Stimulated activated CD4-positive, alpha-beta T cell treated with anti-CD3 and anti-CD28 coated beads, Interleukin-2, amount 100 ng/mL, for 48 hours (primary cell): ENCODE measurements around the gene LRRC23.
"Not testable (repeated sequence)": the region's sequence is repeated elsewhere in the genome, so short reads cannot be mapped to it uniquely, and the experiment has no call there.

ENCODE experiments used
- DNase-seq, 2 donors: peaks; one replicate each; pipeline ENCODE4 v3.0.0-alpha.2; 2020

The LRRC23 gene, protein sequence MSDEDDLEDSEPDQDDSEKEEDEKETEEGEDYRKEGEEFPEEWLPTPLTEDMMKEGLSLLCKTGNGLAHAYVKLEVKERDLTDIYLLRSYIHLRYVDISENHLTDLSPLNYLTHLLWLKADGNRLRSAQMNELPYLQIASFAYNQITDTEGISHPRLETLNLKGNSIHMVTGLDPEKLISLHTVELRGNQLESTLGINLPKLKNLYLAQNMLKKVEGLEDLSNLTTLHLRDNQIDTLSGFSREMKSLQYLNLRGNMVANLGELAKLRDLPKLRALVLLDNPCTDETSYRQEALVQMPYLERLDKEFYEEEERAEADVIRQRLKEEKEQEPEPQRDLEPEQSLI

DNA sequence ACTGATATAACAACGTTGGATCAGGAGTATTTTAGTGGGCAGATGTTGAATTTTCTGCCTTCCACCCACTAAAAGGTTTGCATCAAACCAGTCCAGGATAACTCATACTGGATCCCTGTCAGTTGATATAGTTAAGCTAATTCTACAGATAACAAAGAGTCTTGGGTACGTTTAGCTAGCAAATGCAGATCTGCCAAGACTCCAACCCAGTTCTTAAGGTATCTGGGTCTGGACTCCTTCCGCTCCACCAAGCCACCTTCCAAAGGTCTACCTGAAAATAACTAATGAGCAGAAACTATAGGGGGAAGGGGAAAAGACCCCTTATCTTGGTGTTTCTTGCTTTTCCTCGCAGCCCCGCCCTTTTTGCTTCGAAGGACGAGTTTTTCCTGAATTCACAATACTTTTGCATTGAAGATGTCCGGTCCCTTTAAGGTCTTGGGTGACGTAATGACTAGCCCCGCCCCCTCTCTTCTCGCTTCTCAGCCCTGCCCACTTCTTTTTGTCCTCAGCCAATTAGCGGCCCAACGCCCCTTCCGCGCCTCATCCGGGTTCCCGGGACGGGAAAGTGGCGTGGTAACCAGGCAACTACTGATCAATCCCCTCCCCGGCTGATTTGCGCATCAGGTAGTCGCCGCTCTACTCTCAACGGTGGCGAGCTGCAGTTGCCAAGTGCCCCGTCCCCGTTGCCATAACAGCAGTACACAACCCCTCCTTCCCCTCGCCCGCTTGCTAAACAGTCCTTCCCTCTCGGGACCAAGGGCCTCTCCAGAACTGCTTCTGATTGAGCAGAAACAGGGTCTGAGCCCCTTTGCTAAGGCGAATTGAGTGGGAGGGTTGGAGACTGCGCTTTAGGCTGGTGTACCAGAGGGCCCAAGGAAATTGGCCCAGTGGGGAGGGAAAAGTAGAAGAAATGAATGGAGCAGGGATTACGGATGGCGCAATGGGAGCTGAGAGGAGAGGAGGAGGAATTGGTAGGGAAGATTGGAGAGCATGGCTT is at the start of gene LRRC23:
Gene LRRC23 (plus strand): TSS at position 543 of the 997 bp plus-strand sequence. CDS start 812 bp downstream, outside the sequence.
- DNase-seq, result peak; percentile 97

DNA sequence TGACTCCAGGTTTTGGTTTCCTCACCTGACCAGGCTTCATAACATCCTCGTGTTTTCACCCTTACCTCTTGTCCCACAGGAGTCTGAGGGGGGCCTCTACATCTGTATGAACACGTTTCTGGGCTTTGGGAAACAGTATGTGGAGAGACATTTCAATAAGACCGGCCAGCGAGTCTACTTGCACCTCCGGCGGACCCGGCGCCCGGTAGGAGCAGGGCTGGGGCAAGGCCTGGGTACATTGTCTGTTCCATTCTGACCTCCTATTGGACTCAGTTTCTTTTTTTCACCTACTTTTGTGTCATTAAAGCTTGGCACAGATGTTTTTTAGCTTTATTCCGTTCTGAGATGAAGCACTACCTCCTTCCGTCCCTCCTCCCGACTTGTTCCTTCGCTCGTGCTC is 49.3 kb upstream of the LRRC23 start:
- DNase-seq, result no peak

DNA sequence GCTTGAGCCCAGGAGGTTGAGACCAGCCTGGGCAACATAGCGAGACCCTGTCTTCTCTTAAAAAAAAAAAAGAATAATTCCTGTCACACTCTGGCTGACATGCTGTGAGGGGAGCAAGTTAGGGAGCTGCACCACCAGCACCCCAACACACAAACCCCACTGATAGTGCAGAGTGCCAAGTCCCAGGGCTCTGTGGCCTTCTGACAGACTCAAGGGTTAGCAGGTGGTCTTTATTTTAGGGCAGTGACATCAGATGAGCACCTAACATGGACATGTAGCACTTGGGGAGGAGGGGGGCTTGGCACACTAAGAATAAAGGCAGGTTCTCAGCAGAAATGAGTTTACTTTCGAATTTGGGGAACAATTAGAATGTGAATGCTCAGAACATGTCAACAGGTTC is 45.8 kb upstream of the LRRC23 start:
- no peak for DNase-seq

DNA sequence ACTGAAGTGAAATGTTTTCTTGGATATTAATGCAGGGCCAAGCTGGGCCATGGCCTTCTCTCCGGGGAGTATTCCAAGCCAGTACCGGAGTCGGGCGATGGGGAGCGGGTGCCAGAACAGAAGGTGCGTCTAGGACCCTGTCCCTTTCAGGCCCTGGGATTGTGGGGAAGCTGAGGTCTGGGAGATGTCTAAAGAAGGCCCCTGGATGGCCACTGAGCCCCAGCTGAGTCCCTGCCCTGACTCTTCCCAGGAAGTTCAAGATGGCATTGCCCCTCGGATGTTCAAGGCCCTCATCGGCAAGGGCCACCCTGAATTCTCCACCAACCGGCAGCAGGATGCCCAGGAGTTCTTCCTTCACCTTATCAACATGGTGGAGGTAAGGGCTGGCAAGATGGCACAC is 44.5 kb upstream of the LRRC23 start:
- DNase-seq, result no peak

DNA sequence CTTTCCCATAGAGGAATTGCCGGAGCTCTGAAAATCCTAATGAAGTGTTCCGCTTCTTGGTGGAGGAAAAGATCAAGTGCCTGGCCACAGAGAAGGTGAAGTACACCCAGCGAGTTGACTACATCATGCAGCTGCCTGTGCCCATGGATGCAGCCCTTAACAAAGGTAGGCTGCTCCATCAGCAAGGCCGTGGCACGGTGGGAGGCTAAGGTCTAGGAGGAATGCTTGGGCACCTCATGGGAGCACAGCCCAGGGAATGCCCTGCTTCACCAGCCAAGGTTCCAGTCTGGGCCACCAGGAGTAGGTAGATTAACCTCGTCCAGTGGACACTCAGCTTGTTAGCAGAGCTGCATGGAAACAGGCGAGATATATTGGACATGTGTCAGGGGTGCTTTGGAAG is 43.7 kb upstream of the LRRC23 start:
- DNase-seq, result no peak

DNA sequence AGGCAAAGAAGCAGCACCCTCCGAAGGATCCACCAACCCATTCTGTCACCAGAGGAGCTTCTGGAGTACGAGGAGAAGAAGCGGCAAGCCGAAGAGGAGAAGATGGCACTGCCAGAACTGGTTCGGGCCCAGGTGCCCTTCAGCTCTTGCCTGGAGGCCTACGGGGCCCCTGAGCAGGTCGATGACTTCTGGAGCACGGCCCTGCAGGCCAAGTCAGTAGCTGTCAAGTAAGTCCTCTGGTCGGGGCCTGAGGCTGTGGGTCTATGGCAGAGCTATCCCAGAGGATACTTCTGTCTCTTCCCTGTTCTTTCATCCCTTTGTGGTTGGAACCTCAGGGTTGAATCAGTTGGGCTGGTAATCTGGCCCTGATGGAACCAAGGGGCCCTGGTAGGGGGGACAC is 43.2 kb upstream of the LRRC23 start:
- no peak for DNase-seq

DNA sequence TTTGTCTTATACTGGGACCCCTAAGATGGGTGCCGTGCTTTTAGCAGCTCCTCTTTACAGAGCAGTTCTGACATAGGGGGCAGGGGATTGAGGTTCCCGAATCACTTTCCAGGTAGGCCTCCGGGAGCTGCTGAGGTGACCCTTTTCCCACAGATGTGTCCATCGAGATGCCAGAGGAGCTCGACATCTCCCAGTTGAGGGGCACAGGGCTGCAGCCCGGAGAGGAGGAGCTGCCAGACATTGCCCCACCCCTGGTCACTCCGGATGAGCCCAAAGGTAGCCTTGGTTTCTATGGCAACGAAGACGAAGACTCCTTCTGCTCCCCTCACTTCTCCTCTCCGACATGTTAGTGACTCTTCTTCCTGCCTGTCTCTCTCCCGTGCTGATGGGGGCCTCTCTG is 41.6 kb upstream of the LRRC23 start:
- DNase-seq, result no peak

DNA sequence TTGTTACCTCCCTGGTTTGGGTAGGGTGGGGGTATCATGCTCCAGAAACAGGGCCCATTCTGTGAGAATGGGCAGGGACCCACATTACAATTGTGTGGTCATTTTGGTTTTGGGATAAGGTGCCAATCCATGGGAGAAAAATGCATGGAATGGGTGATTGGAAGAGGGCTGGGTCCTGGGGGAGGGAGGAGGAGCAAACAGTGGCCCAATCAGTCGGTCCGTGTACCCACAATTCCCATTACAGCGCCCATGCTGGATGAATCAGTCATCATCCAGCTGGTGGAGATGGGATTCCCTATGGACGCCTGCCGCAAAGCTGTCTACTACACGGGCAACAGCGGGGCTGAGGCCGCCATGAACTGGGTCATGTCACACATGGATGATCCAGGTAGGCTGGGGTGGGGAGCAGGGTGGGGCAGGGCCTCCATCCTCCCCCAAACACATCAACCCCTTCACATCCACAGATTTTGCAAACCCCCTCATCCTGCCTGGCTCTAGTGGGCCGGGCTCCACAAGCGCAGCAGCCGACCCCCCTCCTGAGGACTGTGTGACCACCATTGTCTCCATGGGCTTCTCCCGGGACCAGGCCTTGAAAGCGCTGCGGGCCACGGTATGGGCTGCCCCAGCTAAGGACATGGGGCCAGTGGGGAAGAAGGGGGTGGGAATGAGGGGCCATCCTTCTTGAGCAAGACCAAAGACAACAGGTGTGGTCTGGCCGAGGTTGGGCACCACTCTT is 40.9 kb upstream of the LRRC23 start:
- no peak for DNase-seq

DNA sequence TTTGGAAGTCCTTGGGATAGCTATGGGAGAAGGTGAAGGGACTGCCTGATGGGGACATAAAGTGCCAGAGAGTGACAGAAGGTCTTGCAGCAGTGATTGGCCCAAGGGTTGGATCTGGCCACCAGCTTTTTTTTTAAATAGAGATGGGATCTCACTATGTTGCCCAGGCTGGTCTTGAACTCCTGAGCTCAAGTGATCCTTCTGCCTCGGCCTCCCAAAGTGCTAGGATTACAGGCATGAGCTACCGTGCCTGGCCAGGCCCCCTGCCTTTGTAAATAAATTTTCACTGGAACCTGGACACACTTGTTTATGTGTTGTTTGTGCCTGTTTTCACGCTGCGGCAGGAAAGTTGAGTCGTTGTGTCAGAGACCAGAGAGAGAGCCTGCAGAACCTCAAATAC is 39.3 kb upstream of the LRRC23 start:
- not testable (repeated sequence) for DNase-seq

DNA sequence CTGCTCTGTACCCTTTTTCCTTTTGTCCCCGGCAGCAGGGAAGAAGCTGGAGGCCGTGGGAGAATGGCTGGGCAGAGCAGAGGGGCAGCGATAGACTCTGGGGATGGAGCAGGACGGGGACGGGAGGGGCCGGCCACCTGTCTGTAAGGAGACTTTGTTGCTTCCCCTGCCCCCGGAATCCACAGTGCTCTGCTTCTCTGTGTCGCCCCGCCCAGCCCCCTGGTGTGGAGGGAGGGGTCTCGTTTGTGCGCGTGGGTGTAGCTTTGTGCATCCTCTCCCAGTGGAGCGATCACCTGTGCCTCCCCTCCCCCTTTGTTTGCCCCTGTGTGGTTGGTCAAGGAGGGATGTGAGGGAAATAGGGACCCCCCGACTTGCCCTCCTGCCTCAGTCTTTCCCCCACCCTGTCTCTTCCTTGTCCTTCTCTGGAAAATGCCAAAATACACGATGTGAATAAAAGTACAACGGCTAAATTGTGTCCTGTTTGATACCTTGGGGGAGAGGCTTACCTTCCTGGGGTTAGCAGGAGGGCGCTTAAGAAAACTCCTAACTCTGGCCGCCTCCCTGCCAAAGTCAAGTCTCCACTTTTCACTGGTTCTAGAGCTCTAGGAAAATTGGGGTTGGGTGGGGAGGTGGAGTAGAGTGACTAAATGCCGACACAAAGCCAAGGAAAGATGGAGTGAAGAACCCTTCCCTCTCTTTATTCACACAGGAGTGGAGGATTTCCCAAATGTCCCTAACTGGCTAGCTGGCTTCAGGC is 38.3 kb upstream of the LRRC23 start:
- DNase-seq, result no peak

DNA sequence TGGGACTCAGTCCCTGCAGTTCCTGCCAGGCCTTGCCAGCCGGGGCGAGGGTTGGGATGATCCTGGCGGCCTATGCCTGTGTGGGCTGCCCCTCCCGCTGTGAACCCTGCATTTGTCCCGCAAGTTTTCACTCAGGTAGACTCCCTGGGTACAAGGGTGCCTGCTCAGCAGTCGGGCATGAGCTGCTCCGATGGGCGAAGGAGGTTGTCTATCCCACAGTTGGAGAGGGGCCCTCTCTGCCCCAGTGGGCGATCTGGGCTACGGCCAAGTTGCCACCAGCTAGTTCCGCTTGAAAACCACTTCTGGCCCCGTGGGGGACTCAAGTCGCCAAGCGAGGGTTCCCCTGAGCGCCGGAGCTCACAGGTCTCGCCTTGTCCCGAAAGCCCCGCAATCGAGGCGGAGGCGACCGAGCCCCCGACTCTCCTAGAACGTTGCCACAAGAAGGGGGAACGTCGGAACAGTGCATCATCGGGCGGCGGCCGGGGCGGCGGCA is 37.7 kb upstream of the LRRC23 start:
- no peak for DNase-seq

DNA sequence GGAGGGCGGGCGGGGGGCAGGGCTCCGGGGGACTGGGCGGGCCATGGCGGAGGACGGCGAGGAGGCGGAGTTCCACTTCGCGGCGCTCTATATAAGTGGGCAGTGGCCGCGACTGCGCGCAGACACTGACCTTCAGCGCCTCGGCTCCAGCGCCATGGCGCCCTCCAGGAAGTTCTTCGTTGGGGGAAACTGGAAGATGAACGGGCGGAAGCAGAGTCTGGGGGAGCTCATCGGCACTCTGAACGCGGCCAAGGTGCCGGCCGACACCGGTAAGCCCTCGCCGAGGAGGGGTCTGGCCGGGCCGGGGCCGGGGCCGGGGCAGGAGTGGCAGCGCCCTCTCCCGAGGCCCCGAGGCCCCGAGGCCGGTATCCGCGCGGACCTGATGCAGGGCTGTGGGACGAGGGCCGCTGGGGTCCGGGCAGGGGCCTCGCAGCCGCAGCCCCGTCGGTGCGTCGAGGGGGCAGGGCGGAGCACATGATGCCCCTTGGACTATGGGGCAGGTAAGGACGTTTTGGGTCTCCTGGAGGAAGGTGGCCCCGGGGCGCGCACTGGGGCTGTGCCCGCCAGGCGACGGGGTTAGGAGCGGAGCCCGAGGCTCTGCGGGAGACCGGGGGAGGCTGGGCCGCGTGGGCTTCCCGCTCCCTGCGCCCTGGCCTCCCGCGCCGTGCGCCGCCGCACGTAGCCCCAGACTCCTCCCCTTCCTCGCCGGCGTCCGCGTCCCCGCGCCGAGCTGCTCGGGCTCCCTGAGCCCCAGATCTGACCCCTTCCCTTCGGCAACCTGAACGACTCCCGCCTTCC is 37.0 kb upstream of the LRRC23 start, which contains the start of gene TPI1:
Gene TPI1 (plus strand): TSS at position 119 of the 798 bp plus-strand sequence. CDS start 36 bp downstream, at position 155.
- DNase-seq, result peak; percentile 73 to 82

DNA sequence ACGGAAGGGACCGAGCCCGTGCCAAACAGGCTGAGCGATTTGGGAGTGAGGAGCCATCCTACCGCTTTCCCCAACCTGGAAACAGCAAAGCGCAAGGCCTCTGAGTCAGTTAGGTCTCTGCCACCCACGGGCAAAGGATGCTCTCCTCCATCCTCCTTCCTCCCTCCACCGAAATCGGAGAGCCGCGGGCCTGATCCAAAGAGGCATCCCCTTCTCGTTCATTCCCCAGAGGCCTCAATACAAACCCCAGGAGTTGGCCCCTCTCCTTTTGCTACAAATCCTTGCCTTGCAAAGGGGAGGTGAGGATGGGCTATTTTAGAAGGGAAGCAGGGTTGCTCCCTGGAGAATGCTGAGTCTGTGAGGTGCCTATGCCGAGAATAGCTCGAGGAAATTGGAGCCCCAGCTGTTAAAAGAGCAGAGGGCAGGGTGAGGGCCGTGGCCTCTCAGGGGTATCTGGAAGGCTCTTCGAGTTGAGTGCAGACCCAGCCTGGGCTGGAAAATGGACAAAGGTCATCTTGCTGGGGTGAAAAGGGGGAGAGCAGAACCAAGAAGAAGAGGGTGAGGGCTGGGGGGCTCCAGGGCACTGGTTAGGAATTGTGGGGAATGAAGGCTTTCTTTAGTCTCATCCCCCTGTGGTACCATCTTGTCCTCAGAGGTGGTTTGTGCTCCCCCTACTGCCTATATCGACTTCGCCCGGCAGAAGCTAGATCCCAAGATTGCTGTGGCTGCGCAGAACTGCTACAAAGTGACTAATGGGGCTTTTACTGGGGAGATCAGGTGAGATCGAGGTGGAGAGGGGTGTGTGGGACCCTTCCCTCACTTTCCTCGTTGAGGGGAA is 36.2 kb upstream of the LRRC23 start:
- DNase-seq, result no peak

DNA sequence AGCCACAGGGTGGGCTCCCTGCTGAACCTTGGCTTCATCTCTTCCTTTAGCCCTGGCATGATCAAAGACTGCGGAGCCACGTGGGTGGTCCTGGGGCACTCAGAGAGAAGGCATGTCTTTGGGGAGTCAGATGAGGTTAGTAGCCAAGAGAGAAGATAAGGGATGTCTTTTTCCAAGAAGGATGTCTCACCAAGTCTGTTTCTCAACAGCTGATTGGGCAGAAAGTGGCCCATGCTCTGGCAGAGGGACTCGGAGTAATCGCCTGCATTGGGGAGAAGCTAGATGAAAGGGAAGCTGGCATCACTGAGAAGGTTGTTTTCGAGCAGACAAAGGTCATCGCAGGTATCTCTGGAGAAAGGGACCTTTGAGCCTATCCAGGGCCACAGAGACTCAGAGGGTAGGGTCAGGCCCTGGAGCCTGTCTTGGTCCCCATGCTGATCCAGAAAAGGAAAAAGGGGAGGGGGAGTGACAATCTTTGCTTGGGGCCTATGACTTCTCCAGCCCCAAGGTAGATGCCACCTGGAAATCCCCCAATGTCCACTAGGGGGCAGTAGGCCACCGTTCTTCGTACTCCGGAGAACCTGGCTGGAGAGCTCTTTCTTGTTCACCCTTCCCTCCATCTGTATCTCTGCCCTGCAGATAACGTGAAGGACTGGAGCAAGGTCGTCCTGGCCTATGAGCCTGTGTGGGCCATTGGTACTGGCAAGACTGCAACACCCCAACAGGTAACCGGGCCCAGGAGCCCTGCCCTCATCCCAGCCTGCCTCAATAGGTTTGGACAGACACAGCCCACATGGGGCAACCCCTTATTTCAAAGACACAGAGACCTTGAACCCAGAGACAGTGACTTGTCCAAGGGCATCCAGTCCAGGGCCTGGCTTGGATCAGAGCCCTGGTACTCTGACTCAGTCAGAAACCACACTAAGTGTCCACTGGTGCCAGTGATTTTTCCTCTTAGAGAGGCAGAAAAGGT is 35.3 kb upstream of the LRRC23 start:
- DNase-seq, result peak; percentile 81 to 84

DNA sequence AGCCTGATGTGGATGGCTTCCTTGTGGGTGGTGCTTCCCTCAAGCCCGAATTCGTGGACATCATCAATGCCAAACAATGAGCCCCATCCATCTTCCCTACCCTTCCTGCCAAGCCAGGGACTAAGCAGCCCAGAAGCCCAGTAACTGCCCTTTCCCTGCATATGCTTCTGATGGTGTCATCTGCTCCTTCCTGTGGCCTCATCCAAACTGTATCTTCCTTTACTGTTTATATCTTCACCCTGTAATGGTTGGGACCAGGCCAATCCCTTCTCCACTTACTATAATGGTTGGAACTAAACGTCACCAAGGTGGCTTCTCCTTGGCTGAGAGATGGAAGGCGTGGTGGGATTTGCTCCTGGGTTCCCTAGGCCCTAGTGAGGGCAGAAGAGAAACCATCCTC is 34.3 kb upstream of the LRRC23 start:
- DNase-seq, result not testable (repeated sequence)

DNA sequence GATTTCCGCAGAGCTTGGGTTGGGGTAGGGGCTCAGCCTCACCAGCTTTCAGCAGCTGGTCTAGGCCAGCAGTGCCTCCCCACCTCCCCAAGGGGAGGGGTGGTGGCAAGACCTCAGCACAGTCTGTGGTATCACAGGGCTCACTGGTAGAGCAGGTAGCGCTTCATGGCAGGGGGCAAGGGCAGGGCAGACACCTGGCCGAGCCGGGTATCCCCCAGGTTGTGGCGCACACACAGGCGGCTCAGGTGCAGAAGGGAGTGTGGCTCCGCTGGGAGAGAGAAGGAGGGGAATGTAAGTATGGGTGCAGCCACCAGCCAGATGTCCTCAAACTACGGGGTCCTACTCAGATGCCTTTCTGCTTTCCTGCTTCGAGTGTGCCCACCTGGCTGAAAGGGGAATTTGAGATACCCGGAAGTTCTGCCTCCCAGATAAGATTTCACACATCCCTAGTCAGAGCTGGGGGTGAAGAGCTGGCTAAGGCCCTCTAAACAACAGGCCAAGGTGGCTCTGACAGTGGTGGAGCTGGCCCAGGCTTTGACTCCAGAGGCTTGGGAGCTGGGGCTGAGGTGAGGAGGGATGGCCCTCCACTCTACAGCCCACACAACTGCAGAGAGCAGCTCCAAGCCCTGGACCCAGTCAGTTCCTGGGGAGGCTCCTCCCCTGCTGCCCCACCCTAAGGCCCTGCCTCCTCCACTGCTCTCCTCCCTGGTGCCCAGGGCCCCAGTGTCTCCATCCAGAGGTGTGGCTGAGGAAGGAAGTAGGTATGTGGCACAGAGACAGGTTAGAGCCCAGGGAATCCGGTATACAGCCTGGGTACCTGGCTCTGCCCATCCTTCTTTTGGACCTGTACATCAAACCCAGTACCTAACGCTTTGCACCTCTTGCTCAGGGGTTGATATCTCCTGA is 33.3 kb upstream of the LRRC23 start:
- DNase-seq, result peak in 1 of 2 donors; percentile 41
